ENCODE results near the gene TEC.

GRCh38 chr4:48100256-48100655 is 169.4 kb downstream of the TEC start:
- TF ChIP-seq CTCF (conservative IDR thresholded peaks at IDR 0.05; ENCODE audit: low read length) (no peak), EZH2phosphoT487 (IDR thresholded peaks at IDR 0.05; ENCODE audit: borderline replicate concordance, low read depth, low read length) (no peak)
